Pulmonary artery endothelial cell (primary cell): ENCODE measurements around the gene RAB11B. TPM values are rescaled to one million over a fixed set of nuclear protein-coding genes. Genes with fewer than 3 reads are reported as not detected.
"Not testable (repeated sequence)": the region's sequence is repeated elsewhere in the genome, so short reads cannot be mapped to it uniquely, and the experiment has no call there.

Experiments used
- DNase-seq: peaks from one replicate; pipeline ENCODE4 v3.0.0-alpha.2; 2011; ENCODE audit warnings: low read depth, low spot score
- total RNA-seq: library from RNA; depleted of rRNA; stranded (reverse); fragments of >200 nt; gene quantifications from 2 replicates; pipeline ENCODE4 v1.2.3, GENCODE V29; 2014

The RAB11B gene
- total RNA-seq, 1 donor from 2014 or later, result 38.4 TPM

DNA sequence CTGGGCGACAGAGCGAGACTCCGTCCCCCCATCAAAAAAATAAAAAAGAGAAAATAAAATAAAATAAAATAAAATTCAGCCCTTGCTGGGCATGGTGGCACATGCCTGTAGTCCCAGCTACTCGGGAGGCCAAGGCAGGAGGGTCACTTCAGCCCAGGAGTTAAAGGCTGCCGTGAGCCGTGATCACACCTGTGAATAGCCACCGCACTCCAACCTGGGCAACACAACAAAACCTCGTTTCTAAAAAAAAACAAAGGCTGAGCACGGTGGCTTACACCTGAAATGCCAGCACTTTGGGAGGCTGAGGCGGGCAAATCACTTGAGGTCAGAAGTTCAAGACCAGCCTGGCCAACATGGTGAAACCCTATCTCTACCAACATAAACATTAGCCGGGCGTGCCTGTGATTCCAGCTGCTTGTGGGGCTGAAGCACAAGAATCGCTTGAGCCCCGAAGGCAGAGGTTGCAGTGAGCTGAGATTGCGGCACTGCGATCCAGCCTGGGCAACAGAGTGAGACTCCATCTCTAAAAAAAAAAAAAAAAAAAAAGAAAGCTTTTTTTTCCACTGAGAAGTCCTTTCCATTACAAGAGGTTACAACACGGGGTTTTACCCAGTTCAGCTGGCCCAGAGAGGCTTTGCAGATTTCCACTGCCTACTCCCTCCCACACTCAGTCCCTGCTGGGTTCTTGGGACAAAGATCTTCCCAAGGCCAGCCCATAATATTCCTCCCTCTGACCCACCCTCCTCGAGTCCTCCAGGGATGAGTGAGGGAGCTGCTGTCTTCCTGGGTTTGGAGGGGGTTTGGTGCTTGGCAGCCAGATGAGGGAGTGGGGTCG is 19.8 kb upstream of the RAB11B start:
- no peak for DNase-seq

DNA sequence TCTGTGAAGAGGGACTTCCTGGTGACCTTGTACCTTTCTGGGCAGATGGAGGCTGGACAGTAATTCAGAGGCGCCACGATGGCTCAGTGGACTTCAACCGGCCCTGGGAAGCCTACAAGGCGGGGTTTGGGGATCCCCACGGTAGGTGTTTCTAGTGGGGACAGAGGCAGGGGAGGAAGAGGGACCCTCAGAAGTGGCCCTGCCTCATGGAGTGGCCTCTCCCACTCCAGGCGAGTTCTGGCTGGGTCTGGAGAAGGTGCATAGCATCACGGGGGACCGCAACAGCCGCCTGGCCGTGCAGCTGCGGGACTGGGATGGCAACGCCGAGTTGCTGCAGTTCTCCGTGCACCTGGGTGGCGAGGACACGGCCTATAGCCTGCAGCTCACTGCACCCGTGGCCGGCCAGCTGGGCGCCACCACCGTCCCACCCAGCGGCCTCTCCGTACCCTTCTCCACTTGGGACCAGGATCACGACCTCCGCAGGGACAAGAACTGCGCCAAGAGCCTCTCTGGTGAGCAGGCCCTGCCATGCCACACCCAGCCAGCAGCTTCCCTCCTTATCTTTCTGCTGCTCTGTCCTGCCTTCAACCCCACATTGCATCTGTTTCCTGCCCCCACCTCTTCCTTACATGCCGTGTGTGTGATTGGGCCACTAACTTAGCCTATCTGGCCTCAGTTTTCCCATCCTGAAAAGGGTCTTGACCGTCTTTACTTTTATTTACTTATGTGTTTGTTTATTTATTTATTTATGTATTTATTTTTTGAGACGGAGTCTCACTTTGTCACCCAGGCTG is 19.0 kb upstream of the RAB11B start:
- DNase-seq, result no peak

DNA sequence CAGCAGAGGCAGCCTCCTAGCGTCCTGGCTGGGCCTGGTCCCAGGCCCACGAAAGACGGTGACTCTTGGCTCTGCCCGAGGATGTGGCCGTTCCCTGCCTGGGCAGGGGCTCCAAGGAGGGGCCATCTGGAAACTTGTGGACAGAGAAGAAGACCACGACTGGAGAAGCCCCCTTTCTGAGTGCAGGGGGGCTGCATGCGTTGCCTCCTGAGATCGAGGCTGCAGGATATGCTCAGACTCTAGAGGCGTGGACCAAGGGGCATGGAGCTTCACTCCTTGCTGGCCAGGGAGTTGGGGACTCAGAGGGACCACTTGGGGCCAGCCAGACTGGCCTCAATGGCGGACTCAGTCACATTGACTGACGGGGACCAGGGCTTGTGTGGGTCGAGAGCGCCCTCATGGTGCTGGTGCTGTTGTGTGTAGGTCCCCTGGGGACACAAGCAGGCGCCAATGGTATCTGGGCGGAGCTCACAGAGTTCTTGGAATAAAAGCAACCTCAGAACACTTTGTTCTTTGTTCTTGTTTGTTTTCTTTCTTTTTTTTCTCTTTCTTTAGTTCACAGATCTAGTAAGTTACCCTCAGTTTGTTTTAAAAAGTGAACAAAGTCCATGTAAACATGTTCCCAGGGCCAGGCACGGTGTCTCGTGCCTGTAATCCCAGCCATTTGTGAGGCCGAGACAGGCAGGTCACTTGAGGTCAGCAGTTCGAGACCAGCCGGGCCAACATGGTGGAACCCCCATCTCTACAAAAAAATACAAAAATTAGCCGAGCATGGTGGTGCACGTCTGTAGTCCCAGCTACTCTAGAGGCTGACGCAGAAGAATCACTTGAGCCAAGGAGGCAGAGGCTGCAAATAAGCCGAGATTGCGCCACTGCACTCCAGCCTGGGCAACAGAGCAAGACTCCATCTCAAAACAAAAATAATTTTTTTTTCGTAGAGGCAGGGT is 16.0 kb upstream of the RAB11B start:
- no peak for DNase-seq

GRCh38 chr19:8375766-8376165 is 14.4 kb upstream of the RAB11B start:
- not testable (repeated sequence) for DNase-seq

- not testable (repeated sequence) for DNase-seq
These were observed 13.7 kb upstream of the RAB11B start for GRCh38 chr19:8376373-8376974.

- DNase-seq, result no peak
These were observed 12.6 kb upstream of the RAB11B start for GRCh38 chr19:8377598-8377997.

- DNase-seq, result not testable (repeated sequence)
These were observed 10.8 kb upstream of the RAB11B start for GRCh38 chr19:8379156-8379891.

DNA sequence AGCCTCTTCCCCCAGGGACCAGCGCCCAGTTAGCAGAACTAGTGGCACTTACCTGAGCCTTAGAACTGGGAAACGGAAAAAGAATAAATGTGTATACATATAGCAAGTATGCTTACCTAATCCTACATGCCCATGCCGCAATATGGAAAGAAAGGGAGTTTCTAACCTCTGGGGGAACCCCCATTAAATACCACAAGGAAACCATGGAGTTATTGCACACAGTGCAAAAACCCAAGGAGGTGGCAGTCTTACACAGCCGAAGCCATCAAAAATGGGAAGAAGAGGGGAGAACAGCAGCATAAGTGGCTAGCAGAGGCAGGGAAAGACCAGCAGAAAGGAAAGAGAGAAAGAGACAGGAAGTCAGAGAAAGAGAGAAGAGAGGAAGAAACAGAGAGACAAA is 5.6 kb upstream of the RAB11B start:
- DNase-seq, result not testable (repeated sequence)

- DNase-seq, result not testable (repeated sequence)
These were observed 5.1 kb upstream of the RAB11B start for GRCh38 chr19:8385103-8385502.

DNA sequence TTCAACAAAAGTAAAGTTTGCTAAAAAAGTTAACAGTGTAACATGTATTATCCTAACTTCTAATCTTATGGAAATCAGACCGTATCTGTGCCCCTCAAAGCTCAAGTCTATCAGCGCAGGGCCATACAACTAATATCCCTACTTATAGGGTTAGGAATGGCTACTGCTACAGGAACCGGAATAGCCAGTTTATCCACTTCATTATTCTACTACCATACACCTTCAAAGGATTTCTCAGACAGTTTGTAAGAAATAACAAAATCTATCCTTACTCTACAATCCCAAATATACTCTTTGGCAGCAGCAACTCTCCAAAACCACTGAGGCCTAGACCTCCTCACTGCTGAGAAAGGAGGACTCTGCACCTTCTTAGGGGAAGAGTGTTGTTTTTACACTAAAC is 4.6 kb upstream of the RAB11B start:
- not testable (repeated sequence) for DNase-seq

GRCh38 chr19:8386419-8386818 is 3.7 kb upstream of the RAB11B start:
- DNase-seq, result not testable (repeated sequence)

DNA sequence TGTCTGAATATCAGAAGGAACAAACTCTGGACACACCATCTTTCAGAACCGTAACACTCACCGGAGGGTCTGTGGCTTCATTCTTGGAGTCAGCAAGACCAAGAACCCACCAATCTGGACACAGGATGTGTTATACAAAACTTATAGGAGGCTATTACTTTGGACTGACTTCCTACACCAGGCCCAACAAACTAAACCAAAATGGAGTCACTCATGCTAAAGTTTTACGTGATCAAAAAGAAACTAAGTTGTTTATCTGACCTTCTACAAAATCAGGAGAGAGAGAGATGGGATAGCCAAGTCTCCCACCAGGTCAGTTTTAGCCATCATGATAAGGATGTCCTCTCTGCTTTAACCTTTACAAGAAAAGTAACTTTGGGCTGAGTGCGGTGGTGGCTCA is 3.2 kb upstream of the RAB11B start:
- DNase-seq, result no peak

DNA sequence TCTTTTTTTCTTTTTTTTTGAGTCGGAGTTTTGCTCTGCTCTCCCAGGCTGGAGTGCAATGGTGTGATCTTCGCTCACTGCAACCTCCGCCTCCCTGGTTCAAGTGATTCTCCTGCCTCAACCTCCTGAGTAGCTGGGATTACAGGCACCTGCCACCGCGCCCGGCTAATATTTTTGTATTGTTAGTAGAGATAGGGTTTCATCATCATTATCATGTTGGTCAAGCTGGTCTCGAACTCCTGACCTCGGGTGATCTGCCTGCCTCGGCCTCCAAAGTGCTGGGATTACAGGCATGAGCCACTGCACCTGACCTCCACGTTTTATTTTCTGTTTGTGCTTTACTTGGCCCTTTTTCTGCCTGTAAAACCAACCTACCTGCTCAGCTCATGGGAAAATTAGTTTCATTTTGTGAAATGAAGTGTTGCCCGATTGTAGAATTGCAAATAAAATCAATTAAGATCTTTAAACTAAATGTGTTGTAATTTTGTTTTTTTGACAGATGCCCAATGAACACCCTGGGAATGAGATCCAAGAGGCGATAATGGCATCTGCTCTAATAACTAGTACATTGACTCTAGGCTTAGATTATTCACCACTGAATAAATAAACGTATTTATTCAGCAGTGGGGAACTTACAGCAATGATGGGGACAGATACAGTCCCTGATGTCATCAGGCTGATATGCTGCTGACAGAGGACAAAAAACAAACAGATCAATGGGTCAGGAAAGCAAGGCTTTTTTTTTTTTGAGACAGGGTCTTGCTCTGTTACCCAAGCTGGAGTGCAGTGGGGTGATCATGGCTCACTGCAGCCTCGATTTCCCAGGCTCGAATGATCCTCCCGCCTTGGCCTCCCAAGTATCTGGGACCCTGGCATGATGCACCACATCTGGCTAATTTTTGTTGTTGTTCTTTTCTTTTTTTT is 2.2 kb upstream of the RAB11B start:
- DNase-seq, result no peak

- no peak for DNase-seq
These were observed 1.6 kb upstream of the RAB11B start for GRCh38 chr19:8388612-8388958.

DNA sequence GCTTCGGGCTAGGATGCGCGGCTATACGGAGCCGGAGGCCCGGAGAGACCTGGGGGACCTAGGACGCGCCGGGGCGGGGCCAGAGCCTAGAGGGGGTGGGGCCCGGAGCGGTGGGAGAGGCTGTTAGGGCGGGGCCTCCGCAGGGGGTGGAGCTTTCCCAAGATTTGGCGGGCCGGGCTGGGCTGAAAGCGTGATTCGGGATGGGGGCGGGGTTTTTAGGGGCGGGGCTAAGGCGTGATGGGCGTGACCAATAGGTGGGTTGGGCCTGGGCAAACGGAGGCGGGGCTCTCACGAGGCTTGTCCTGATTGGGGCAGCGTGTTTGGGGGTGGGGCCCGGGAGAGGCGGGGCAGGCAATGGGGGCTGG is 439 bp downstream of the RAB11B start:
- DNase-seq, result peak; percentile 79

- DNase-seq, result no peak
These were observed 1.2 kb downstream of the RAB11B start for GRCh38 chr19:8391198-8392016.

- DNase-seq, result no peak
These were observed 1.9 kb downstream of the RAB11B start for GRCh38 chr19:8392017-8392591.

- no peak for DNase-seq
These were observed 3.2 kb downstream of the RAB11B start for GRCh38 chr19:8393192-8393870.
